Gastrocnemius medialis (tissue), 4 donors: ENCODE measurements around the gene PTPRCAP.

Experiments used
- POLR2A ChIP-seq, 2 donors: fragments of 450-650 bp; IDR thresholded peaks; one replicate each; pipeline ENCODE4 v1.6.1; 2017; ENCODE audit warnings: antibody characterized with exemption in 2 of 2, mild to moderate bottlenecking in 2 of 2, moderate library complexity in 2 of 2
- TF ChIP-seq, protein P1 (sequence below), 5 experiments: fragments of 450-650 bp in 3 of 5; fragments of 200-600 bp in 2 of 5; sonication (generic) in 2 of 5; IDR thresholded peaks in 4 of 5; conservative IDR thresholded peaks in 1 of 5; 1 replicate in 4 of 5; 2 replicates in 1 of 5; pipeline ENCODE4 v1.5.1; 2016 to 2019; ENCODE audit warnings: antibody characterized with exemption in 5 of 5, mild to moderate bottlenecking in 3 of 5, moderate library complexity in 3 of 5

DNA sequence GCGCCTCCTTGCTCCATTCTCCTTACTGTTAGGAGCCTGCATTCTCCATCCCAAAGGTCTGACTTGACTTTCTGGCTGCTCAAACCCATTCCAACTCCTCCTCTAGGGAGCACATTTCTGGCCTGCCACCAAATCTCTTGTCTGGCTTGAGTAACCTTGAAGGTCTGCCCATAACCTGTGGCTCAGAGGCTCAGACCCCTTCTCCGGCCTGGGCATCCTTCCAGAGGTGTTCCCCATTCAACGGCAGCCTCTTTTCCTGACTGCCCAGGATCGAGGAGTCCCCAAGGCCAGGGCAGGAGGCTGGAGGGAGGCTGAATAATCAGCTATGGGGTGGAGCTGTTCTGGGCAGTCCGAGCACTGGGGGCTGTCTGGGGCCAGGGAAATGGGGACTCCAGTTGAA, 43.5 kb downstream of the PTPRCAP start:
- TF ChIP-seq POLR2A (IDR thresholded peaks at IDR 0.05) = no peak
- TF ChIP-seq, protein P1, sequence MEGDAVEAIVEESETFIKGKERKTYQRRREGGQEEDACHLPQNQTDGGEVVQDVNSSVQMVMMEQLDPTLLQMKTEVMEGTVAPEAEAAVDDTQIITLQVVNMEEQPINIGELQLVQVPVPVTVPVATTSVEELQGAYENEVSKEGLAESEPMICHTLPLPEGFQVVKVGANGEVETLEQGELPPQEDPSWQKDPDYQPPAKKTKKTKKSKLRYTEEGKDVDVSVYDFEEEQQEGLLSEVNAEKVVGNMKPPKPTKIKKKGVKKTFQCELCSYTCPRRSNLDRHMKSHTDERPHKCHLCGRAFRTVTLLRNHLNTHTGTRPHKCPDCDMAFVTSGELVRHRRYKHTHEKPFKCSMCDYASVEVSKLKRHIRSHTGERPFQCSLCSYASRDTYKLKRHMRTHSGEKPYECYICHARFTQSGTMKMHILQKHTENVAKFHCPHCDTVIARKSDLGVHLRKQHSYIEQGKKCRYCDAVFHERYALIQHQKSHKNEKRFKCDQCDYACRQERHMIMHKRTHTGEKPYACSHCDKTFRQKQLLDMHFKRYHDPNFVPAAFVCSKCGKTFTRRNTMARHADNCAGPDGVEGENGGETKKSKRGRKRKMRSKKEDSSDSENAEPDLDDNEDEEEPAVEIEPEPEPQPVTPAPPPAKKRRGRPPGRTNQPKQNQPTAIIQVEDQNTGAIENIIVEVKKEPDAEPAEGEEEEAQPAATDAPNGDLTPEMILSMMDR (IDR thresholded peaks at IDR 0.05 in 4 of 5, conservative IDR thresholded peaks at IDR 0.05 in 1 of 5) = no peak
